OCI-LY1 (cell line): Measurements from ENCODE around the gene MYBPC3.

Source experiments
- CTCF ChIP-seq: fragments of 200-600 bp; sonication (generic), shearing (Covaris generic); IDR thresholded peaks from 2 replicates; pipeline ENCODE4 v1.5.1; 2017; ENCODE audit warnings: mild to moderate bottlenecking, antibody characterized with exemption, low read length, moderate library complexity, mixed read lengths
- EZH2 ChIP-seq: fragments of 200-600 bp; sonication (generic), shearing (Covaris generic); IDR thresholded peaks from 2 replicates; pipeline ENCODE4 v1.8.0; 2017; ENCODE audit warnings: borderline replicate concordance, mixed run types, mild to moderate bottlenecking, antibody characterized with exemption, low read length, moderate library complexity, mixed read lengths

- TF ChIP-seq CTCF (no peak), EZH2 (no peak)
These were observed 37.5 kb downstream of the MYBPC3 start for GRCh38 chr11:47314992-47315391.
